A549 (cell line): ENCODE data around the gene LRRC8A. TPM values are rescaled to one million over a fixed set of nuclear protein-coding genes. Genes with fewer than 3 reads are reported as not detected.

Source experiments
- ATAC-seq, 2 experiments: fragments of 200-7000 bp in 1 of 2; fragments of >200 bp in 1 of 2; cut with Nextera tagmentation in 1 of 2; cut with Tn5 transposase in 1 of 2; 3 replicates each; pipeline versions ENCODE4 v1.8.0 to v1.9.1; 2018 to 2020; ENCODE audit warnings: mild to moderate bottlenecking in 1 of 2, moderate library complexity in 1 of 2
- CTCF ChIA-PET: fragments of 300-600 bp; sonication (Branson Sonifier 250); formaldehyde crosslinking; extraction: SDS; loops from one replicate; lab custom pipeline; 2021; ENCODE audit warnings: antibody characterized with exemption, inconsistent platforms; lab: Yijun Ruan, JAX
- POLR2A ChIA-PET: fragments of 350-600 bp; formaldehyde crosslinking; extraction: SDS; loops from one replicate; lab custom pipeline; 2021; ENCODE audit warnings: antibody characterized with exemption, inconsistent platforms; lab: Yijun Ruan, JAX
- DNase-seq, 2 experiments: peaks; one replicate each; pipeline versions ENCODE4 v3.0.0 to v3.0.0-alpha.2; 2011 to 2016; ENCODE audit warnings: low read depth in 1 of 2, low spot score in 1 of 2
- FAIRE-seq: peaks from 2 replicates; lab custom pipeline; 2011; peaks lifted over from hg19 to GRCh38; lab: Jason Lieb, UNC
- H3K27ac ChIP-seq, 2 experiments: fragments of >200 bp; sonication (Bioruptor Twin); formaldehyde crosslinking; 3 replicates each; pipeline ENCODE4 v1.5.1; 2016 to 2017
- H3K4me1 ChIP-seq: fragments of >200 bp; sonication (Bioruptor Twin); formaldehyde crosslinking; 3 replicates; pipeline ENCODE4 v1.6.1; 2016
- H3K4me2 ChIP-seq: fragments of >200 bp; sonication (Bioruptor Twin); formaldehyde crosslinking; 3 replicates; pipeline ENCODE4 v1.6.1; 2016
- H3K4me3 ChIP-seq: fragments of >200 bp; sonication (Bioruptor Twin); formaldehyde crosslinking; 3 replicates; pipeline ENCODE4 v1.5.1; 2016
- H3K9me3 ChIP-seq: fragments of >200 bp; sonication (Bioruptor Twin); formaldehyde crosslinking; 3 replicates; pipeline ENCODE4 v1.6.1; 2016
- EHF ChIP-seq: fragments of 250-450 bp; sonication (Bioruptor Pico); IDR thresholded peaks from 2 replicates; pipeline ENCODE4 v1.5.0; 2020; ENCODE audit warnings: mild to moderate bottlenecking
- HOXB5 ChIP-seq: fragments of 250-450 bp; sonication (Bioruptor Pico); IDR thresholded peaks from 2 replicates; pipeline ENCODE4 v1.5.0; 2020; ENCODE audit warnings: mild to moderate bottlenecking, moderate library complexity
- MYC ChIP-seq: IDR thresholded peaks from 2 replicates; pipeline ENCODE4 v1.6.1; 2012; ENCODE audit warnings: mild to moderate bottlenecking, inconsistent platforms, low read length, improper control_type of control experiment, borderline replicate concordance
- NR3C1 ChIP-seq: fragments of >200 bp; sonication (Bioruptor Twin); formaldehyde crosslinking; IDR thresholded peaks from 3 replicates; pipeline ENCODE4 v1.6.1; 2017
- PHF8 ChIP-seq: fragments of 200-600 bp; sonication (generic); IDR thresholded peaks from 2 replicates; pipeline ENCODE4 v1.6.1; 2016; ENCODE audit warnings: low read depth, mild to moderate bottlenecking, antibody characterized with exemption, moderate library complexity, borderline replicate concordance
- POLR2A ChIP-seq: IDR thresholded peaks from 2 replicates; pipeline ENCODE4 v1.6.1; 2012; ENCODE audit warnings: mild to moderate bottlenecking, low read length
- RFX5 ChIP-seq: fragments of 450-650 bp; IDR thresholded peaks from 2 replicates; pipeline ENCODE4 v1.7.1; 2014; ENCODE audit warnings: antibody characterized with exemption, mild to moderate bottlenecking, moderate library complexity
- RNF2 ChIP-seq: fragments of 200-600 bp; sonication (generic); IDR thresholded peaks from 2 replicates; pipeline ENCODE4 v1.6.1; 2016; ENCODE audit warnings: low read depth, mild to moderate bottlenecking, antibody characterized with exemption, moderate library complexity, borderline replicate concordance
- ZFP36 ChIP-seq: fragments of 450-650 bp; IDR thresholded peaks from 2 replicates; pipeline ENCODE4 v1.6.1; 2014; ENCODE audit warnings: borderline replicate concordance; ENCODE audit not compliant: partially characterized antibody
- WGBS: methylation state at CpG from one replicate; pipeline ENCODE4 v1.1.6; 2017; ENCODE audit errors: missing lambda C conversion rate; 5-methylcytosine and 5-hydroxymethylcytosine counted together
- polyA plus RNA-seq, 4 experiments: library from polyadenylated mRNA; depleted of rRNA in 3 of 4; stranded (reverse); fragments of >200 nt; fragmentation: RNase III in 1 of 4; extraction: RNeasy Plus Mini Kit Qiagen cat#74134 plus additional on column Dnase treatment in 1 of 4; gene quantifications; 2 replicates in 3 of 4; 3 replicates in 1 of 4; pipeline ENCODE4 v1.2.3, GENCODE V29; 2011 to 2017
- TF ChIP-seq, protein P1 (sequence below): fragments of 150-350 bp; IDR thresholded peaks from 2 replicates; pipeline ENCODE4 v1.6.1; 2014; ENCODE audit warnings: low read depth, mild to moderate bottlenecking, low read length
- TF ChIP-seq, protein P2 (sequence below): fragments of >200 bp; sonication (Bioruptor Twin); formaldehyde crosslinking; IDR thresholded peaks from 3 replicates; pipeline ENCODE4 v1.6.1; 2016

Gene LRRC8A
- polyA plus RNA-seq, 2 of the 4 experiments (the other 2 are of a cell fraction), result 22.9 to 25.9 TPM

DNA sequence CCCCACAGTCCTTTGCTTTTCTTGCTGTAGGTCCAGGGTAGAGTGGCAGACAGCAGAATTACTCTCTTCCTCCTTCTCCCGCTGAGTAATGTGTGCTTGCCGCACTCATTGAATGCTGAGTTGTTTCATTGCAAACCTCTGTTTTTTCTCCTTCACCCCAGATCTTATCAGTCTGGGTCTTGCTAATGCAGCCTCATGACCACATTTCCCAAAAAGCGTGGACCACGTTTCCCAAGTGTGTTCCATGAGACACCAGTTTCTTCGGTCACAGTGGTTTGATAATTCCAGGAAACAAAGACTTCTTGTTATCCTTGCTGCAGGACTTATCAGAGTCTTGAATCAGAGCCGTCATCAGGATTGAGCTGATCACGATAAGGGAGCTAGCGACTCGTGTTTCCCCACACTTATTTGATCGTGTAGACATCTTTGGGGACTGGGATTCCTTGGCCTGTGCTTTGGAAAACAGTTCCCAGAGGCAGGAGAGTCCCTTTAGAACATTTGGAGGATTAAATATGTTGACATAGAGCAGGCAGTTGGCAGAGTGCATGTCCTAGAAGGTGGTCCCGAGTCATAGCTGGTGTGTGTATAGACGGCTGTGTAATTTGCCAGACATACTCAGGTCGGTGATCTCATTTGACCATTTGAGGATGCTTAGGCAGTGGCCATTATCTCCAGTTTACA, 4.4 kb downstream of the LRRC8A start:
- no peak overlapping the region for H3K4me2 ChIP-seq
- POLR2A ChIA-PET, result no interaction called here

DNA sequence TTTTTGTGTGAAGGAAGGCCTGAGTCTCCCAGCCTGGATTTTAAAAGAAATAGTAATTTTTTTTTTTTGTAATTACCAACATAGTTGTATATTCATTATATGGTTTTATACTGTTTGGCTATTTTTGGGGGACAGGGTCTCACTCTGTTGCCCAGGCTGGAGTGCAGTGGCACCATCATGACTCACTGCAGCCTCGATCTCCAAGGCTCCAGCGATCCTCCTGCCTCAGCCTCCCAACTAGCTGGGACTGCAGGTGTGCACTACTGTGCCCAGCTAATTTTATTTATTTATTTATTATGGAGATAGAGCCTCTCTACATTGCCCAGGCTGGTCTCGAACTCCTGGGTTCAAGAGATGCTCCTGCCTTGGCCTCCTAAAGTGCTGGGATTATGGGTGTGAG, 5.1 kb downstream of the LRRC8A start:
- DNase-seq (no peak), ATAC-seq (no peak), FAIRE-seq (no peak)
- Histone ChIP-seq H3K4me3 (no peak overlapping the region), H3K27ac (no peak overlapping the region), H3K4me2 (no peak overlapping the region), H3K9me3 (no peaks in the 10 kb centered on the region), H3K4me1 (peaks cover 31% of the 10 kb centered on the region)
- TF ChIP-seq, protein P1, sequence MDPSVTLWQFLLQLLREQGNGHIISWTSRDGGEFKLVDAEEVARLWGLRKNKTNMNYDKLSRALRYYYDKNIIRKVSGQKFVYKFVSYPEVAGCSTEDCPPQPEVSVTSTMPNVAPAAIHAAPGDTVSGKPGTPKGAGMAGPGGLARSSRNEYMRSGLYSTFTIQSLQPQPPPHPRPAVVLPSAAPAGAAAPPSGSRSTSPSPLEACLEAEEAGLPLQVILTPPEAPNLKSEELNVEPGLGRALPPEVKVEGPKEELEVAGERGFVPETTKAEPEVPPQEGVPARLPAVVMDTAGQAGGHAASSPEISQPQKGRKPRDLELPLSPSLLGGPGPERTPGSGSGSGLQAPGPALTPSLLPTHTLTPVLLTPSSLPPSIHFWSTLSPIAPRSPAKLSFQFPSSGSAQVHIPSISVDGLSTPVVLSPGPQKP, result no peak
- TF ChIP-seq, protein P2, sequence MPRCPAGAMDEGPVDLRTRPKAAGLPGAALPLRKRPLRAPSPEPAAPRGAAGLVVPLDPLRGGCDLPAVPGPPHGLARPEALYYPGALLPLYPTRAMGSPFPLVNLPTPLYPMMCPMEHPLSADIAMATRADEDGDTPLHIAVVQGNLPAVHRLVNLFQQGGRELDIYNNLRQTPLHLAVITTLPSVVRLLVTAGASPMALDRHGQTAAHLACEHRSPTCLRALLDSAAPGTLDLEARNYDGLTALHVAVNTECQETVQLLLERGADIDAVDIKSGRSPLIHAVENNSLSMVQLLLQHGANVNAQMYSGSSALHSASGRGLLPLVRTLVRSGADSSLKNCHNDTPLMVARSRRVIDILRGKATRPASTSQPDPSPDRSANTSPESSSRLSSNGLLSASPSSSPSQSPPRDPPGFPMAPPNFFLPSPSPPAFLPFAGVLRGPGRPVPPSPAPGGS, result no peak
- TF ChIP-seq NR3C1, result no peak
- no peak for TF ChIP-seq EHF
- TF ChIP-seq HOXB5 (CRISPR knock-in tag), result no peak
- POLR2A ChIA-PET, result no interaction called here
- WGBS, result 93% methylated on average over 3 of the region's 3 CpGs
- CTCF ChIA-PET, result interaction anchor here (1.2 to 3.2 kb wide), 3 partner anchors 13 to 41 kb away, joined by 3 to 13 read pairs (median 4); no protein-coding TSS in a partner anchor

More for the DNA sequence above, 4.4 kb downstream of the LRRC8A start:
- Histone ChIP-seq H3K9me3 (no peaks in the 10 kb centered on the region), H3K4me1 (peaks cover 24% of the 10 kb centered on the region), H3K4me3 (no peak overlapping the region), H3K27ac (no peak overlapping the region)
- CTCF ChIA-PET, result interaction anchor here (1.2 to 3.2 kb wide), 4 partner anchors 14 to 42 kb away, joined by 3 to 13 read pairs (median 5); no protein-coding TSS in a partner anchor
- ATAC-seq (no peak), DNase-seq (no peak), FAIRE-seq (no peak)
- TF ChIP-seq ZFP36, result no peak
- TF ChIP-seq MYC, result no peak
- no peak for TF ChIP-seq RFX5
- TF ChIP-seq POLR2A, result no peak
- WGBS, result 74% methylated on average over 13 of the region's 13 CpGs

DNA sequence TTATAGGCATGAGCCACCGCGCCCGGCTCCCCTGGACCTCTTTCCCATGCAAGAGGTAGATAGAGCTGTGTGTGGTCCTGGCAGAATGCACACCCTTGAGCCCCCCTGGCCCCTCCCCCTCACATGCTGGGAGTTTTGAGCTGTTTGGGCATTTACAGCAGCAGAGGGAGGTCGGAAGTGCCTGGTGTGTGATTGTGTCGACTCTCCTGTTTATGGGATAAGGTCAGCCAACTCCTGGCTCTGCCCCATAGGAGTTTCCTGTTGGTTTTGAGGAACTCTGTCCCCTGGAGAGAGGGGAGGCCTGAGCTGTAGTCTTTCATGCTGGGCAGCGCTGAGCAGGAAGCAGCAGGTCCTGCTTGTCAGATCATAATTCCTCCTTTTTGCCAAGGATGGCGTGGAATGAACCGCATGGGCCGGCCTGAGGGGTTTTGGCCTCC, 6.0 kb downstream of the LRRC8A start:
- WGBS, result 78% methylated on average over 9 of the region's 9 CpGs

DNA sequence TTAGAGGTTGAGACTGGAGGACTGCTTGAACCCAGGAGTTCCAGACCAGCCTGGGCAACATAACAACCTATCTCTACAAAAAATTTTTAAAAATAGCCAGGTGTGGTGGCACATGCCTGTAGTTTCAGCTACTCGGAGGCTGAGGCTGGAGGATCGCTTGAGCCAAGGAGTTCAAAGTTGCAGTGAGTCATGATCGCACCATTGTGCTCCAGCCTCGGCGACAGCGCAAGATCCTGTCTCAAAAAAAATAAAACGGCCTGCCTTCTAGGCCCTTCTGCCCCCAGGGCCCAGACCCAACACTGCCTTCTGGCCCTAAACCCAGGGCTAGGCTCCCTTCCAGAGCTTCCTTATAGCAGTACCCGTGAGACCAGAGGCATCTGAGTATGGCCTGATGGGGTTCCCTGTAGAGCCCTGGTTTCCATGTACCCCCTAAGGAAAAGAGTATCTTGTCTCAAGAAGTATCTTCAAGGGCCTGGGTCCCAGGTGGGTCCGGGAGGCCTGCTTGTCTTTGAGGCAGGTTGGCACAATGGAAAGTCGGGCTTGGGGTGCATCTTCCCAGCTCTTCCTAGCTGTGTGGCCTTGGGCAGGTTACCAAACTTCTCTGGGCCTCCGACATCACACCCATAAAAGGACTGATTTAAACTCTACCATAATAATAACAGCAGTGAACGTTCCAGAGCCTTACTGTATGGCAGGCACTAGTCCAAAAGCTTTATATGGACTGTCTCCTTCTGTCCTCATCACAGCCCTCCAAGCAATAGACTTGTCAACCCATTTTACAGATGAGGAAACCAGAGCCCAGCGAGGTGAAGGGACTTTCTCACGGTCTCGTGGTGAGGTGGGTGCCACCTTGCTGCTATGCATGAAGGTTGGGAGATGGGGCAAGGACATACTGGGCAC, 9.6 kb downstream of the LRRC8A start:
- CTCF ChIA-PET, result interaction anchor here (1.0 to 1.2 kb wide), 5 partner anchors 10 to 54 kb away, joined by 3 to 9 read pairs (median 4); partner anchors contain the start of genes KYAT1 and LRRC8A
- FAIRE-seq (no peak), ATAC-seq (0 out of 6 replicates have a peak, but pooled peaks of 1 of the 2 experiments have one; percentile 4), DNase-seq (no peak)
- Histone ChIP-seq H3K9me3 (no peaks in the 10 kb centered on the region), H3K4me3 (0 out of 3 replicates have a peak overlapping the region, but pooled peaks have one; percentile 13), H3K27ac (peak overlapping the region; percentile 89 to 95), H3K4me1 (peaks cover 34% of the 10 kb centered on the region), H3K4me2 (peak overlapping the region; percentile 71)
- WGBS, result 79% methylated on average over 15 of the region's 15 CpGs
- TF ChIP-seq RNF2, result no peak
- peak; percentile 26 for TF ChIP-seq ZFP36
- POLR2A ChIA-PET, result no interaction called here

More for the DNA sequence above, 6.0 kb downstream of the LRRC8A start:
- Histone ChIP-seq H3K4me2 (no peak overlapping the region), H3K9me3 (no peaks in the 10 kb centered on the region), H3K4me1 (peaks cover 40% of the 10 kb centered on the region), H3K27ac (peak overlapping the region in 1 of 2 experiments; percentile 13; a peak in 1 of 6 replicates), H3K4me3 (no peak overlapping the region)
- ChIA-PET CTCF (interaction anchor here (0.6 to 3.6 kb wide), 5 partner anchors 25 to 186 kb away, joined by 3 to 34 read pairs (median 3); partner anchors contain the start of gene PKN3), POLR2A (no interaction called here)
- FAIRE-seq, result no peak
- TF ChIP-seq PHF8 (no peak), ZFP36 (no peak)
- no peak for DNase-seq
- ATAC-seq, result no peak
